Measurements from ENCODE around the gene SCART1. TPM values are rescaled to one million over a fixed set of nuclear protein-coding genes. Genes with fewer than 3 reads are reported as not detected.

Gene SCART1
- total and polyA plus RNA-seq, 10 of the 15 experiments (the other 5 are each of a cell fraction or from before 2014, with no cell fraction given): 0.05 to 22.0 (median 0.58) TPM

DNA sequence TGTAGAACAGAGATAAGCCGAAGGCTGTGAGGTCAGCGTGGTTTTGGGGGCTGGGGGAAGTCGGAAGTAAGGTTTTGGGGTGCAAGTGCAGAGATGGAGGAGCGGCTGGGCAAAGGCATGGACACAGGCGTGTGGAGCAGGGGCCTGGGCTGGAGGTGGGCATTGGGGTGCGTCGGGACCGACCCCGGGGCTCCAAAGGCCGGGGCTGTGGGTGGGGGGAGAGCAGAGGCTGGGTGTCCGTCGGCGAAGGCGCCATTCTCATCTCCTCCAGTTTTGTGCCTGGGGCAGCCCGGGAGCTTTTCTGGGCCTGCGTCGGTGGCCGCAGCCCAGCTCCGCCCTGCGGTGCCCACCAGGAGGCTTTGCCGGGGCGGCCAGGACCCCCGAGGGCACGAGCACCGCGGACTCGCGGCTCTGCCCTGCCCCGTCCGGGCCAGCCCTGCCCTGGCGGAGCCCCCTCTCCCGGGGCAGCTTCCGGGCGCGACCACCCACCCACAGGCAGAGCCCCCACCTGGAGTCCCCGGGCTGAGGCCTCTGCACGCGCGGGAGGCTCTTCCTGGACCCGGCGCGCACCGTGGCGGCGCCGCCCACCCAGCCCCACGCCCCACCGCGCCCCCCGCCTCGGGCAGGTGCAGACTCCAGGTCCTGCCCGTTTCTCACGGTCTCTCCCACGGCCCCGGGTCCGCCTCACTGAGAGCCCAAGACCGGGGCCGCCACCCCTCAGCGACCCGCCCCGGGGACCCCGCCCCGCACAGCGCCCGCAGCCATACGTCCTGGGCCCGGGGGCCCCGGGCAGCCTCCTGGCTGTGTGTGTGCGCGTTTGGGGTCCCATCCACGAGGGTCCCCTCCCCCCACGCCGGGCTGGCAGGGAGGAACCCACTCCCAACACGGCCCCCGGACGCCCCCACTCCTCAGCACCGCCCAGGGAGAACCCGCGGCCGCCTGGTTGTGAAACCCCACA, 7.7 kb upstream of the SCART1 start:
- Histone ChIP-seq H3K27ac (ENCODE audit: control insufficient read depth, insufficient read depth) (no peak overlapping the region), H3K4me3 (no peak overlapping the region), H3K36me3 (ENCODE audit: control insufficient read depth in 2 of 2, insufficient read depth in 2 of 2, low read length in 1 of 2) (no peaks in the 10 kb centered on the region), H3K9me3 (replicated peaks; ENCODE audit: control insufficient read depth, insufficient read depth, low read length) (peaks cover 2% of the 10 kb centered on the region; the same call in 2 of the 3 replicates), H4K20me1 (ENCODE audit: control insufficient read depth, insufficient read depth) (no peaks in the 10 kb centered on the region), H3K79me2 (ENCODE audit: control insufficient read depth, insufficient read depth, low read length) (no peaks in the 10 kb centered on the region), H3K27me3 (replicated peaks in 1 of 2; ENCODE audit: control insufficient read depth in 2 of 2, insufficient read depth in 2 of 2, low read length in 1 of 2) (no peaks in the 10 kb centered on the region), H3K4me2 (ENCODE audit: control insufficient read depth, insufficient read depth) (no peak overlapping the region), H2AFZ (ENCODE audit: control insufficient read depth, low read depth, low read length) (no peak overlapping the region), H3K4me1 (ENCODE audit: control insufficient read depth, insufficient read depth, low read length) (no peaks in the 10 kb centered on the region), H3K9ac (ENCODE audit: control insufficient read depth, insufficient read depth, low read length) (no peak overlapping the region)
- FAIRE-seq (no peak), DNase-seq (ENCODE audit: low read depth, low spot score) (no peak), ATAC-seq (no peak)
- ChIA-PET SMC1A (ENCODE audit: uncharacterized antibody, unreplicated experiment) (no interaction called here), POLR2A (no interaction called here), CTCF (no interaction called here), RAD21 (ENCODE audit: unreplicated experiment) (no interaction called here)
- TF ChIP-seq NRF1 (conservative IDR thresholded peaks at IDR 0.05; ENCODE audit: low read depth, low read length) (no peak), MYC (IDR thresholded peaks at IDR 0.05; ENCODE audit: insufficient read depth, insufficient read length, insufficient replicate concordance, low read length, severe bottlenecking) (no peak), TARDBP (IDR thresholded peaks at IDR 0.05; ENCODE audit: borderline replicate concordance) (no peak), RAD51 (IDR thresholded peaks at IDR 0.05) (no peak), ATF7 (IDR thresholded peaks at IDR 0.05; ENCODE audit: low read depth) (no peak), TBL1XR1 (IDR thresholded peaks at IDR 0.05; ENCODE audit: low read depth, low read length) (no peak), SREBF2 (IDR thresholded peaks at IDR 0.05; ENCODE audit: low read length) (no peak)
- TF ChIP-seq, protein P1, sequence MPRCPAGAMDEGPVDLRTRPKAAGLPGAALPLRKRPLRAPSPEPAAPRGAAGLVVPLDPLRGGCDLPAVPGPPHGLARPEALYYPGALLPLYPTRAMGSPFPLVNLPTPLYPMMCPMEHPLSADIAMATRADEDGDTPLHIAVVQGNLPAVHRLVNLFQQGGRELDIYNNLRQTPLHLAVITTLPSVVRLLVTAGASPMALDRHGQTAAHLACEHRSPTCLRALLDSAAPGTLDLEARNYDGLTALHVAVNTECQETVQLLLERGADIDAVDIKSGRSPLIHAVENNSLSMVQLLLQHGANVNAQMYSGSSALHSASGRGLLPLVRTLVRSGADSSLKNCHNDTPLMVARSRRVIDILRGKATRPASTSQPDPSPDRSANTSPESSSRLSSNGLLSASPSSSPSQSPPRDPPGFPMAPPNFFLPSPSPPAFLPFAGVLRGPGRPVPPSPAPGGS (IDR thresholded peaks at IDR 0.05; ENCODE audit: borderline replicate concordance, insufficient read depth, low read depth, low read length, poor library complexity, severe bottlenecking): no peak
- TF ChIP-seq, protein P2, sequence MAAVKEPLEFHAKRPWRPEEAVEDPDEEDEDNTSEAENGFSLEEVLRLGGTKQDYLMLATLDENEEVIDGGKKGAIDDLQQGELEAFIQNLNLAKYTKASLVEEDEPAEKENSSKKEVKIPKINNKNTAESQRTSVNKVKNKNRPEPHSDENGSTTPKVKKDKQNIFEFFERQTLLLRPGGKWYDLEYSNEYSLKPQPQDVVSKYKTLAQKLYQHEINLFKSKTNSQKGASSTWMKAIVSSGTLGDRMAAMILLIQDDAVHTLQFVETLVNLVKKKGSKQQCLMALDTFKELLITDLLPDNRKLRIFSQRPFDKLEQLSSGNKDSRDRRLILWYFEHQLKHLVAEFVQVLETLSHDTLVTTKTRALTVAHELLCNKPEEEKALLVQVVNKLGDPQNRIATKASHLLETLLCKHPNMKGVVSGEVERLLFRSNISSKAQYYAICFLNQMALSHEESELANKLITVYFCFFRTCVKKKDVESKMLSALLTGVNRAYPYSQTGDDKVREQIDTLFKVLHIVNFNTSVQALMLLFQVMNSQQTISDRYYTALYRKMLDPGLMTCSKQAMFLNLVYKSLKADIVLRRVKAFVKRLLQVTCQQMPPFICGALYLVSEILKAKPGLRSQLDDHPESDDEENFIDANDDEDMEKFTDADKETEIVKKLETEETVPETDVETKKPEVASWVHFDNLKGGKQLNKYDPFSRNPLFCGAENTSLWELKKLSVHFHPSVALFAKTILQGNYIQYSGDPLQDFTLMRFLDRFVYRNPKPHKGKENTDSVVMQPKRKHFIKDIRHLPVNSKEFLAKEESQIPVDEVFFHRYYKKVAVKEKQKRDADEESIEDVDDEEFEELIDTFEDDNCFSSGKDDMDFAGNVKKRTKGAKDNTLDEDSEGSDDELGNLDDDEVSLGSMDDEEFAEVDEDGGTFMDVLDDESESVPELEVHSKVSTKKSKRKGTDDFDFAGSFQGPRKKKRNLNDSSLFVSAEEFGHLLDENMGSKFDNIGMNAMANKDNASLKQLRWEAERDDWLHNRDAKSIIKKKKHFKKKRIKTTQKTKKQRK (IDR thresholded peaks at IDR 0.05; ENCODE audit: low read depth, low read length): no peak
- TF ChIP-seq, protein P3, sequence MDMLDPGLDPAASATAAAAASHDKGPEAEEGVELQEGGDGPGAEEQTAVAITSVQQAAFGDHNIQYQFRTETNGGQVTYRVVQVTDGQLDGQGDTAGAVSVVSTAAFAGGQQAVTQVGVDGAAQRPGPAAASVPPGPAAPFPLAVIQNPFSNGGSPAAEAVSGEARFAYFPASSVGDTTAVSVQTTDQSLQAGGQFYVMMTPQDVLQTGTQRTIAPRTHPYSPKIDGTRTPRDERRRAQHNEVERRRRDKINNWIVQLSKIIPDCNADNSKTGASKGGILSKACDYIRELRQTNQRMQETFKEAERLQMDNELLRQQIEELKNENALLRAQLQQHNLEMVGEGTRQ (IDR thresholded peaks at IDR 0.05; ENCODE audit: borderline replicate concordance, low read depth, low read length): no peak
- TF ChIP-seq, protein P4, sequence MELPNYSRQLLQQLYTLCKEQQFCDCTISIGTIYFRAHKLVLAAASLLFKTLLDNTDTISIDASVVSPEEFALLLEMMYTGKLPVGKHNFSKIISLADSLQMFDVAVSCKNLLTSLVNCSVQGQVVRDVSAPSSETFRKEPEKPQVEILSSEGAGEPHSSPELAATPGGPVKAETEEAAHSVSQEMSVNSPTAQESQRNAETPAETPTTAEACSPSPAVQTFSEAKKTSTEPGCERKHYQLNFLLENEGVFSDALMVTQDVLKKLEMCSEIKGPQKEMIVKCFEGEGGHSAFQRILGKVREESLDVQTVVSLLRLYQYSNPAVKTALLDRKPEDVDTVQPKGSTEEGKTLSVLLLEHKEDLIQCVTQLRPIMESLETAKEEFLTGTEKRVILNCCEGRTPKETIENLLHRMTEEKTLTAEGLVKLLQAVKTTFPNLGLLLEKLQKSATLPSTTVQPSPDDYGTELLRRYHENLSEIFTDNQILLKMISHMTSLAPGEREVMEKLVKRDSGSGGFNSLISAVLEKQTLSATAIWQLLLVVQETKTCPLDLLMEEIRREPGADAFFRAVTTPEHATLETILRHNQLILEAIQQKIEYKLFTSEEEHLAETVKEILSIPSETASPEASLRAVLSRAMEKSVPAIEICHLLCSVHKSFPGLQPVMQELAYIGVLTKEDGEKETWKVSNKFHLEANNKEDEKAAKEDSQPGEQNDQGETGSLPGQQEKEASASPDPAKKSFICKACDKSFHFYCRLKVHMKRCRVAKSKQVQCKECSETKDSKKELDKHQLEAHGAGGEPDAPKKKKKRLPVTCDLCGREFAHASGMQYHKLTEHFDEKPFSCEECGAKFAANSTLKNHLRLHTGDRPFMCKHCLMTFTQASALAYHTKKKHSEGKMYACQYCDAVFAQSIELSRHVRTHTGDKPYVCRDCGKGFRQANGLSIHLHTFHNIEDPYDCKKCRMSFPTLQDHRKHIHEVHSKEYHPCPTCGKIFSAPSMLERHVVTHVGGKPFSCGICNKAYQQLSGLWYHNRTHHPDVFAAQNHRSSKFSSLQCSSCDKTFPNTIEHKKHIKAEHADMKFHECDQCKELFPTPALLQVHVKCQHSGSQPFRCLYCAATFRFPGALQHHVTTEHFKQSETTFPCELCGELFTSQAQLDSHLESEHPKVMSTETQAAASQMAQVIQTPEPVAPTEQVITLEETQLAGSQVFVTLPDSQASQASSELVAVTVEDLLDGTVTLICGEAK (IDR thresholded peaks at IDR 0.05; ENCODE audit: borderline replicate concordance): no peak
- no TSS peak for BruUV-seq (replicated peaks)
- intact Hi-C loops (cut with micrococcal nuclease; ENCODE audit: unreplicated experiment) (no loop called here), in situ Hi-C loops (cut with MboI) (no loop called here)
- 81% methylated on average over 27 of the region's 80 CpGs for WGBS (ENCODE audit: insufficient coverage, insufficient replicate concordance, low lambda C conversion rate, missing lambda C conversion rate)
